Measurements from ENCODE around the gene TMEM269.
A peak's percentile ranks its signal among the peaks of the same experiment; 100 is the strongest.
"Not testable (repeated sequence)": the region's sequence is repeated elsewhere in the genome, so short reads cannot be mapped to it uniquely, and the experiment has no call there.

The TMEM269 gene

DNA sequence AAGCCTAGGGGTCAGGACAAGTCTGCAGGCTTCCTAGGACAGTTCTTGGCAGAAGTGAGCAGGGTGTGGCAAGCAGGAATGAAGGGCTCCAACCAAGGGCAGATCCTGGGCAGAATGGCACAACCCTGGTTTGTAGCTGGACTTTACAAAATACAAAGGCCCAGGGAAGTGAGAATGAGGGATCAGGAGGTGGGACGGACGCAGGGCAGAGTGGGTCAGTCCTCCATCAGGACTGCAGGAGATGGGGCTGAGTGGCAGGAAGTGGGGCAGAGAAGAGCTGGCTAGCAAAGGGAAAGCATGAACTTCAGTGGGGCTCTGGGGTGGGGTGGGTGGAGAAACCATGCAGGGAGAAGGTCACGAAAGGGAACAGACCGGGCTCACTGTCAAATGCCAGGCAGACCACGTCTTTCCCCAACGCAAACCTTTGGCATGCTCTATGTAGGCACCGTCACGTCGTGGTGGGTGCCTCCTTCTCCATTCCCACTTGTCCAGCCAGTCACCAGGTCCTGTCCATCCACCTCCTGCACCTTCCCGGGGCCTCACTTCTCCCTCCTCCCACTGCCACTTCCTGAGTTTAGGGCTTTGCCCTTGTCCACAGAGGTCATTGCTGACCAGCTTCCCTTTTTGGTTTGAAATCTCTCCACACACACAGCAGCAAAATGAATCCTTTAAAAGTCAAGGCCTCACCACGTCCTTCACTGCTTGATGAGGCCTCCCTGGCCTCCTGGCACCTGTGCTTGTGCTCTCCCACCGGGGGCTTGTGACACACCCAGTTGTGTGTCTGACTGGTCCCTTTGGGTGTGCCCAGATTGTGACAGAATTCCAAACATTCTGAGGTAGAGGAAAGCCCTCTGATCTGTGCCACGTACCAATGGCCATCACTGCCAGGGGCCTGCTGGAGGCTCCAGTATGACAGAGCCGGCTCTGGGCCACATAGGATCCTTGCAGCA, 36.1 kb upstream of the TMEM269 start:
- no peak for DNase-seq

DNA sequence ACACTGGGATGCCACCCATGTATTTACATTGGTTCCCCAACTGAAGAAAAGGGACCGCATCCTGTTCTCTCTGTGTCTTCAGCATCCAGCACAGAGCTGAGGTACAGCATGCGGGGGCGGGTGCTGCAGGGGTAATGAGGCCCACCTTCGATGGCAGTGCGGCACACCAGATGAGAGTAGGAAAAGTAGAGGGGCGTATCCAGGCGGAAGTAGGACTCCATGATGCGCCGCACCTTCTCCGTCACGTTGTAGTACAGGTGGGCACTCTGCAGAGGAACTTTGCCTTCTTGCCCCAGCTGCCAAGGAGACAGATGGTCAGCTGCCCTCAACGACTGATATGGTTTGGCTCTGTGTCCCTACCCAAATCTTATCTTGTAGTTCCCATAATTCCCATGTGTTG, 34.8 kb upstream of the TMEM269 start:
- DNase-seq = no peak

DNA sequence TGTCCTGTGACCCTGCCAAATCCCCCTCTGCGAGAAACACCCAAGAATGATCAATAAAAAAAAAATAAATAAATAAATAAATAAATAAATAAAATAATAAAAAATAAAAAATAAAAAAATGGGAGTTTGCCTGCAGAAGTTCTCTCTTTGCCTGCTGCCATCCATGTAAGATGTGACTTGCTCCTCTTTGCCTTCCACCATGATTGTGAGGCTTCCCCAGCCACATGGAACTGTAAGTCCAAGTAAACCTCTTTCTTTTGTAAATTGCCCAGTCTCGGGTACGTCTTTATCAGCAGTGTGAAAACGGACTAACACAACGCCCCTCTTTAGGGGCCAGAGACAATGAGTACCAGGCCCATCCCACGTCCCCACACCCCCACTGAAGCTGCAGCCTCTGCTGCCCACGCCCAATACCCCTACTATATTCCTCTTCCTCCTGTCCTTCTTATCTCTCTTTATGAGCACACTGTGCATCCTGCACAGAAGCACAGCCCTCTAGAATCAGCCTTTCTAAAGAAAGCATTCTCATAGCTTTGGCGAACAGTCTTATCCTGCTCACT, 33.2 kb upstream of the TMEM269 start:
- DNase-seq = not testable (repeated sequence)

DNA sequence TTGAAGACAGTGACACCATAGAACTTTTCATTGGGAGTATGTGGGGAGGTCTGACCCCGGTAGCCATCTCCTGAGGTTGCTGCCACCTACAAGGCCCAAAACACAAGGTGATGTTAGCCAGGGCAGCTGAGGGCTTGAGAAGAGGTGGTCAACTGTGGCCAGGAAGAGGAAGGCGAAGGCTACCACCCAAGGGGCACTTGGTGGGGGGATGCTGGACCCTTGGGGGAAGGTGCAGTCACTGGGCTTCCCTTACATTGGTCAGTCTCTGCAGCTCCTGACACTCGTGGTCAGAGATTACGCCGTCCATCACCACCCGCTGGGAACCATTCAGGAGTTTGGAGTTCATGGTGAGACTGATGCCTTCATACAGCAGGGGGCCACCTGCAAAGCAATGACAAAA, 32.5 kb upstream of the TMEM269 start:
- DNase-seq = no peak

DNA sequence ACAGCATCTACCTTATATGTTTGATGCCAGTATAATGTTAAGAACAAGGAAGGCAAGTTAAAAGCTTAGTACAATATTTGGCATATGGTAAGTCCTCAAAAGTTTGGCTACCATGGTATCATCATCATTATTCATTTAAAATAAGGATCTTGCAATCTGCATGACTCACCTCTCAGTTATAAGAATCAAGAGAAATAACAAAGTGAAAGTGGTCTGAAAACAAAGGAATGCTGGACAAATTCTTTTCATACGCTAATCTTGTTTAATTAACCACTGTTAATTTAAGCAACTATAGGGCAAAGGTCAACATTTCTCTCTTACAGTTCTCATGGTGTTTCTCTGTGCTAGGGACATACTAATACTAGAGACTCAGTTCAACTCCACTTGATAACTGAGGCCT, 31.7 kb upstream of the TMEM269 start:
- no peak for DNase-seq

DNA sequence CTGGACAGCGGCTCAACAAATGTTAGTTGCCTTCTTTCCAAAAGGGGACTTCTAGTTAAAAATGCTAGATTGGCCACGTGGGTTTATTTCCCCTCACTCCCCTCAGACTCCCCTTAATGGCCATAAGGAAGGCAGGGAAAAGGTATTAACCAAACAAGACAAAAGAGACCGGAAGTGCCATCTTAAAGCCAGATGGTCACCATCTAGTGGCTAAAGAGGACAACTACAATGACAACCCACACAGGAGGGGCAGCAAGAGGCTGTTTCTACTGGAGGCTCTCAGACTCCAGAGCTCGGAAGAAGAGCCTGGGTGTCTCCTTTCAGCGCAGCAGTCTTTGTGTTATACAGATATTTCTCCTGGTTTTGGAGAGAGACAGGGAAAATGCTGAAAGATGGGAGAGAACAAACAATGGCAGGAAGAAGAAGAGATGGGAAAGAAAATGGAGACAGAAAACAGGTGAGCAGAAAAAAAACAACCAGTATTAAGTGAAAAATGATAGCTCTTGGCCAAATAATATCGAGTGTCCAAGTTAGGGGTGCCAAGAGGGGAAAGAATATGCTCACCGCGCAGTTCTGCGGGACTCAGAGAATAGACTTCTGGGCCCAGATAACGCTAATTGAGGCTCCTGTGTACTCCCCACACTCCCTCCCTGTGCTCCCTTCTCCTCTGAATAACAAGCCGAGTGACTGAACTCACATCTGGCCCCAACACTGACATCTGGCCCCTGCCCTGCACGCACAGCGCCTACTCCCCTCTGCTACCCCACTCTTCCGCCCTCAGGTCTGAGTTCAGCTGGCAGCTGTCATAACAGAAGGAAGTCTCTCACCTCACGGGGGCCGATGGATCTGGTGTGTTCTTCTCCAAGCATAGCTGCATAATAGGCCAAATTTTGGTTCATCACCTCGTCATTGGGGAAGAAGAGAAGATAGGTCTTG, 27.6 kb upstream of the TMEM269 start:
- DNase-seq = peak; percentile 29

DNA sequence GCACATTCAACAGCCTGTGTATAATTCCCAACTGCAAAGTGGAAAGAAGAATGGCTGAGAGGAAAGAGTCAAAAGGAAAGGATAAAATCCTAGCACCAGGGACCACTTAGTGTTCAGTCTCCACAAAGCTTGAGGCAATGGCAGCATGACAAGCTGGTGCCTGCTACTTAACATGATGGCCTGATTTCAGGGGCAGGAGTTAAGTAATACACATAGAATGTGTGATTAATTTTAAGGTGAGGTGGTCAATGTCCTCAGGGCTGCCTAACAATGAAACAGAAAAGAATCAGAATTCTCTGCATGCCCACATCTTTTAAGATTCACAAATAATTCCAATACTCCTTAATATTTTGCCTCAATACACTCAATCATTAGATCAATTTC, 26.9 kb upstream of the TMEM269 start:
- DNase-seq = no peak

DNA sequence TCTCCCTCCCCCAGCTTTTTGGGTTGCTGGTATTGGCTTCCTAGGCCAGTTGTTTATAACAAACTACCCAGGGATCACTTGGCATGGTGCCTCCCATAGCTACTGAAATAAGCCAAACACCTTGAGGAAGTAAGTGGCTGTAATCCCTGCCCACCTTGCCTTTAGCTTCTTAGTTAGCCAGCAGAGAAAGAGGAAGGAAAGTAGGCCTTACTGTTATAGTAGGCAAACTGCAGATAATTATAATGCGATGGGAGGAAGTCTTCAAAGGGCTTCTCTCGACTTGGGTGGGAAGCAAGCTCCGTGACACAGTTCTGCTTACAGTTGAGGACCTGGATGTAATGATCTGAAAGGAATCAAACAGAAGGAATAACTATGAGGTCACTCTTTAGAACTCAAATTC, 26.1 kb upstream of the TMEM269 start:
- DNase-seq = no peak

DNA sequence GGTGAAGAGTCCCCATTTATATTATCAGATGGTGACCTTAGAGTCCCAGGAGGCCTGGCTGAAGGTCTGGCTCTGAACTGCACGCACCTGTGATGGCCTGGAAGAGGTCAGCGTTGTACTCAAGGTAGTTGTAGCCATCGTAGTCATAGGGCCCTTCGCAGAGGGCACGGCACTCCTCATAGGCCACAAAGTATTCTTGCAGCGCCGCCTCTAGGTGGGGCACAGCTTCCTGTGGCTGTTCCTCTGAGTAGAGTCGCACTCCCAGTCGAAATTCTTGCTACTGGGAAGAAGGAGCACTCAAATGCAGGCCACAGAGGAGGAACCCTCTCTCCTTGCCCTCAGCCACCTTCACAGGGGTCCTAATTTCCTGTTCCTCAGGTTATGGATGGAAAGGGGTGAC, 25.7 kb upstream of the TMEM269 start:
- no peak for DNase-seq

DNA sequence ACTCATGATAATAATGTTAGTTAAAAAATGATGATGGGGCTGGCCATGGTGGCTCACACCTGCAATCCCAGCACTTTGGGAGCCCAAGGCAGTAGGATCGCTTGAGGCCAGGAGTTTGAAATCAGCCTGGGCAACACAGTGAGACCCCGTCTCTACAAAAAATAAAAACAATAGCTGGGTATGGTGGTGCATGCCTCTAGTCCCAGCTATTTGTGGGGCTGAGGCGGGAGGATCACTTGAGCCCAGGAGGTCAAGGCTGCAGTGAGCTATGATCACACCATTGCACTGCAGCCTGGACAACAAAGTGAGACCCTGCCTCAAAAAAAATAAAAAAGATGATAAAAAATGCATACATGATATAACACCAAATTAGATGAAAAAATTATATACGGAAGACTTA, 23.2 kb upstream of the TMEM269 start:
- DNase-seq = no peak

DNA sequence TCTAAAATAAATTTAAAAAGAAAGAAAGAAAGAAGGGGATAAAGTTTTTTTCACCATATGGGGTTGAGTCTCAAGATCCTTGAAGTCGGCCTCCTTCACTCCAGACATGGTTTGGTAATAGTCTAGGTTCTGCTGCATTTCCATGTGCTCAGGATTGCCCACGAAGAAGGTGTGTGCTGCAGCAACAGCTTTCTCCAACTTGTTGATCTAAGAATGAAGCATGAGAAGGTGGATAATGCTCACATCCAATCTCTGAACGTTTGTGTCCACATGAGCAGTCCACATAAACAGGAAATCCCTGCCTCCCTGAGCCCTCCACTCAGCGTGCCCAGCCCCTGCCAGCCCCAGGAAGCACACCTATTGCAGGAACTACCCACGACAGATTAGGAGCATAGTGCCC, 22.5 kb upstream of the TMEM269 start:
- DNase-seq = no peak

DNA sequence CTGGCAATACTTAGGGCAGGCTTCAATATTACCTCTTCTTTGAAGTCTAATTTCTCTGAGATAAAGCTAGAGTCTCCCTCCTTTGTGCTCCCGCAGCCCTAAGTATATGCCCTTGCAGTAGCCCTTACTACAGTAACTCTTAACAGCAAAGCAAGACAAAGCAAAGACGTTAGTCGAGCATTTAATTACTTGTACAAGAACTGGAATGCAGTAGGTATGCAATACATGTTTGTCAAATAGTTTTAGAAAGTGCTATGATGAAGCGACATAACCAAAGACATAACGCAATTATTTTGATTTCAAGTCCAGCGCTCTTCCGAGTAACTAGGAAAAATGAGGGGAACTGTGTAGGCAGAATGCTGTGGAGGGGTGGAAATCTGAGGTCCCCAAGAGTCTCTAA, 19.5 kb upstream of the TMEM269 start:
- DNase-seq = no peak

DNA sequence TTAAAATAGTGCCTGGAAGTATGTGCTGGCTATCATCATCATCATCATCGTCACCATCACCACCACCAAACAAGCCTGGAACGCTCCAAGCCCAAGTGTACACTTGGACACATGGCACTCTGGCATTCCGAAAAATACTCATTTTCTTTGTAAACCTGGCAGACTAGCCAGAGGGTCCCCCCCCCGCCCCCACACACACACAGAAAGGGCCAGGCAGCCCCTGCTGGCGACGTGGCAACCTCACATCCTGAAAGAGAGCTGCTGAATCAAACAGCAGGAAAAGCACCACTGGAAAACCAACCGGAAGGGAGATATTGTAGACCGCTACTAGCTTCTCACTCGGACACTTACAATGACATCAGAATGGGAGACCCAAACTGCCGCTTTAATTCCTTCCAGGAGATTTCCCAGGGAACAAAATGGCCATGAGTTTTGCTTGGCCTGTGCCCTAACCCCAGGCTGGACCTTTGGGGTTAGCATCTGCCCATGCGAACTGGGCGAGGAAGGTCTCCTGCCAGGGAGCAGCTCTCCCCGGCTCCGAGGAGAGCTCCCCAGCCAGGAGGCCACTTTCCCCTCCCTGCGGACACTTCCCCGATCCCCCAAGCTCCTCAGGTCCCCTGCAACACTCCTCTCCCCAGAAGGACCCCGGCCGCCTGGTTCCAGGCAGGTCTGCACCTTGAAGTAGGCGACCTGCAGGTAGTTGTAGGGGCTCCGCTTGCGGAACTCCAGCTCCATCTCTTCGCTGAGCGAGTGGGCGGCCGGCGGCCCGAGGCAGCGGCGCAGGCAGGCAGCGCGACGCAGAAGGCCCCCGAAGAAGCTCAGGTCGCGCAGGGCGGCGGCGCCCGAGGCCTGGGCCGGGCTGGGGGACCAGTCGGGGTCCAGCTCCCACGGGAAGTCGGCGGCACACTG, 18.7 kb upstream of the TMEM269 start:
- peak; percentile 27 for DNase-seq

DNA sequence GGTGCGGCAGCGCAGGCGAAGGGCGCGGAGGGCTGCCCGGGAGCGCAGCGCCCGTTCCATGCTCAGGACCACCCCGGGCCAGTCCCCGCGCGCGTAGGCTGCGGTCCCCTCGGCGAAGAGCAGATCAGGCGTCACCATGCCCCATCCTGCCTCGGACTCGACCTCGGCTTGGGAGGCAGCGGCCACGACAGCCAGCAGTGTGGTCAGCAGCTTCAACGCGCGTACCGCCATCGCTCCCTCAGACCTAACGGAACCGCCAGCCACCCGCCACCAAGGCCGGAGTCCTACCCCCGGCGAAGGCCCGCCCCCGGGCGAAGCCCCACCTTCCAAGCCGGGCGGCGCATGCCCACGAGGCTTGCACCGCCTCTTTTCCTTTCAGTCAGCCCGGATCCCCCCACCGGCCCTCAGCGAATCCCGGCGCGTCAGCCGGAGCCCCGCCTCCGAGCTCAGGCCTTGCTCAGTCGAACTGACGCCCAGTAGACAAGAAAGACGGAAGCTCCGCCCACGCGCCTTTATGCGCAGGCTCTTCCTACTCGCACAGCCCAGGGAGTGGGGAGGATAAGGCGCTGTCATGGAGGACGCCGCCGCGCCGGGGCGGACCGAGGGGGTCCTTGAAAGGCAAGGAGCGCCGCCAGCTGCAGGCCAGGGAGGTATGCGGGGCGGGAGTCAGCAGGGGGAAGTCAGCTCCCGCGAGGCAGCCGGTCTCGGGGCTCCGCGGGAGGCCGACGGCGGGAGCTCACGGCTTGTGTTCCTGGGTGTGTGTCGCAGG, 17.9 kb upstream of the TMEM269 start, which contains the start of the genes C1orf50 and P3H1:
C1orf50 (plus strand) TSS at position 509 of the 769 bp plus-strand sequence; CDS start at position 572, 63 bp downstream.
P3H1 (minus strand) TSS at position 288 of the 769 bp plus-strand sequence; CDS start at position 231, 57 bp downstream.
- DNase-seq = peak; percentile 98

DNA sequence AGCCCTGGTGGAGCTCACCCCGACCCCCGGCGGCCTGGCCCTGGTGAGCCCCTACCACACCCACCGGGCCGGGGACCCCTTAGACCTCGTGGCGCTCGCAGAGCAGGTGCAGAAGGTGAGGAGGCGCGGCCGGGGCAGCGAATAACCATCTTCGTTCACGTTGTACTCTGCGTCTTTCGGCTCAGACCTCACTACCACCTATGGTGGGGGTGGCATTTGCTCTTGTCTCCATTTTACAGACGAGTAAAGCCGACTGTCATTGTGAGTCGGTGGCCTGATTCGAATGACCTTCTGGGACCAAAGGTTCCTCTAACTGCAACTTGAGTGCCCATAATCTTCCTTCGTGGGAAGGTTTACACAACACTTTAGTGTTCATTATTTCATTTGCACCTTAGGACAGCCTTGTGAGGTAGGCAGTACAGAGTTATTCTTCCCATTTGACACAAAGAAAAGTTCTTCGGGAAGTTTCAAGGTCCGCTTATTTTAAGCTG, 17.2 kb upstream of the TMEM269 start:
- no peak for DNase-seq

DNA sequence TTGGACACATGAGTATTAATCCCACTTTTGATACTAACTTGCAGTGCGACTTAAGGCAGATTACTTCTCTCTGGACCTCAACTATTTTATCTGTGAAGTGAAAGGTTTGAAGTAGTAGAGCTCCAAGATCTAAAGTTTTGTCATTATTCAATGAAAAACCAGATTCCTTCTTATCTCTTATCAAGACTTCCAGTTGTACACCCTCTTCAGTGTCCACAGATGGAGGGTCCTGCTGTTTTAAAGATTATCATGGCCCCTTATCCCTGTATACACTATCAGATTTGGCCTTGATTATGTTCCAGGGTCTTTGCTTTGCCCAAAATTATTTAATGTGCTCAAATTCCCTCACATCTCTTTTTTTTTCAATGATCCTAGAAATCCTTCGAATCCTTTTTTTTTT, 16.6 kb upstream of the TMEM269 start:
- no peak for DNase-seq

DNA sequence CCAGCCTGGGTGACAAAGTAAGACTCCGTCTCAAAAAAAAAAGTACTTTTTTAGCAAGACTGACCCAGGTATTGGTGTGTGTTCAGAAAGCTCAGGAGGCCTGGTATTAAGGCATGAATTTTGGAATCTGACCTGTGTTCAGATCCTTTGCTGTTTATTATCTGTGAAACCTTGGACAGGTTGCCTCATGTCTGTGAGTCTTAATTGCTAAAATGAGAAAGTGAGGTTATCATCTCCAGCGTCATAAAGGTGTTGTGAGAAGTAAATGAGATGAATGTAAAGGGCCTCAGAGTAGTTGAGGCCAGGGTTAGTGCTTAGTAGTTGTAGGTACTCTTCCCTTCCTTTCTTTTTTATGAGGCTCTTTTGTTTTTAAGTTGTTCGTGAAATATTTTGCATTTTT, 15.0 kb upstream of the TMEM269 start:
- DNase-seq = no peak

DNA sequence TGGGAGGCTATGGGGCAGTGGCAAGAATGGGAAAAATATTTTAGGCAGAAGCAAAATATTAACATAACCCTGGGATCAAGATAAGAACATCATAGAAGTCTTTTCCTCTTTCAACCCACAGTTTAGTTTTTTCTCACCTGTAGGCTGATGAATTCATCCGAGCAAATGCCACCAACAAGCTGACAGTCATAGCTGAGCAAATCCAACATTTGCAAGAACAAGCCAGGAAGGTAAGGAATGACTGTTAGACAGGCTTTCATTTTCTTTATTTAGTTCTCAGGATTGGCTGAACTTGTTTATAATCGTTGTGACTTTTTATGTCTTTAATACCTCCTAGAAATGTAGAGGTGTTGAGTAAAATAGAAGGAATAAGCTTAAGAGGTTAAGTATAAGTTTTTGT, 11.4 kb upstream of the TMEM269 start:
- DNase-seq = no peak

DNA sequence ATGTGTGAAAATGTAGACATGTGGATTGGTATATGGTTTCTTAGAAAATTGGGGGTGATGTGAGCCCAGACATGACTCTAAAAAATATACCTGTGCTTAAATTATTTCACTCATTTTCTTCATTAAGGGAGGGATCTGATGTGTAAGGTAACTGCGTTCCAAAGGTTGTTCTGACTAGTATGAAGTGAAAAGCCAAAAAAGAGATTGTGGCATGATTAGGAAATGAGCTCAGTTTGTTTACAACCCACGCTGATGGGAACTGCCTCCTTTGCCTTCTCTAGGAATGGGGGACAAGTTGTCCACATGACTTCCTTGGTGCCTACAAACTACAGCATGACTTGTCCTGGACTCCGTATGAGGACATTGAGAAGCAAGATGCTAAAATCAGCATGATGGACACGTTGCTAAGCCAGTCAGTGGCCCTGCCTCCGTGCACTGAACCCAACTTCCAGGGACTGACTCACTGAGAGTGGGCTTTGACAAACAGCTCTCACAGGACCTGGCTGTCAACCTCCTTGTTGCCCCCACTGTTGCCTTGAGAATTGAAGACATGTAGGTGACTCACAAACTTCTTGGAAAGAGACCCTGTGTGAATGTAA, 9.8 kb upstream of the TMEM269 start:
- DNase-seq = no peak

DNA sequence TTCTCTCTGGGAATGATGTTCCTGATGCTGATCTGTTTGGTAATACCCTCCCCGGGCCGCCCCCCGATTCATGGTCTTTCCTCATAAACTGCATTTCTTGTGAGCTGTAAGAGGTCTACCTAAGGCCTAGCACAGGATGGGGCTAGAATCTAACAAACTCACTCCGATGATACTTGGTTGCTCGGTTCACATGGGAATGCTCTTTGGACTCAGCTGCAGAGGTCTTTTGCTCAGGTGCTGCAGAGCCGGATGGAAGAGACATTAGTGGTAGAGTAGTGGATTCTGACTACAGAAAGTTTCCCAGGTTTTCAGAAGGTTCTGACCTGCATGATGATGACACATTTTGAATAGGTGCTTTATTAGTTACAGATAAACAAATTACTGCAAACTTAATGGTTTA, 8.3 kb upstream of the TMEM269 start:
- no peak for DNase-seq

DNA sequence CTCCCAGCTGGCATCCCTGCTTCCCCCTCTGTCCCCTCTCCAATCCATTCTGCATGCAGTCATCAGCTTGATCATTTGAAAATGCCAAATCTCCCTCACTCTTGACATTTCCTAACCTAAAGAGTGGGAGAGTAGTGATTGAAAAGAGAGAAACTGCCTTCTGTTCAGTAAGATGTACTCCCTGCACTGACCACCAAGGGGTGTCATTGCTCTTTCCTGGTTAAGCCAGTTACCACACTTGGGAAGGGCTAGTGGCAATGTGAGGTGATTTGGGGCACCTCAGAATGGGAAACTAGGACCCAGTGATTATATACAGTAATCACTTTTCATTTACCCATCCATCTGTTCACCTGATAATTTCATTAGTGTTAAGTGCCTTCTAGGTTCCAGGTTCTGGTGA, 6.9 kb upstream of the TMEM269 start:
- DNase-seq = no peak

All from NCI-H446 treated with DMSO at 0.1 percent for 48 hours (cell line).